ENCODE results near the gene PLCL2. TPM values are rescaled to one million over a fixed set of nuclear protein-coding genes. Genes with fewer than 3 reads are reported as not detected.
"Not testable (repeated sequence)": the region's sequence is repeated elsewhere in the genome, so short reads cannot be mapped to it uniquely, and the experiment has no call there.

PLCL2 gene
- total RNA-seq, 4 donors from 2014 or later, result 4.1 to 9.1 (median 6.7) TPM

DNA sequence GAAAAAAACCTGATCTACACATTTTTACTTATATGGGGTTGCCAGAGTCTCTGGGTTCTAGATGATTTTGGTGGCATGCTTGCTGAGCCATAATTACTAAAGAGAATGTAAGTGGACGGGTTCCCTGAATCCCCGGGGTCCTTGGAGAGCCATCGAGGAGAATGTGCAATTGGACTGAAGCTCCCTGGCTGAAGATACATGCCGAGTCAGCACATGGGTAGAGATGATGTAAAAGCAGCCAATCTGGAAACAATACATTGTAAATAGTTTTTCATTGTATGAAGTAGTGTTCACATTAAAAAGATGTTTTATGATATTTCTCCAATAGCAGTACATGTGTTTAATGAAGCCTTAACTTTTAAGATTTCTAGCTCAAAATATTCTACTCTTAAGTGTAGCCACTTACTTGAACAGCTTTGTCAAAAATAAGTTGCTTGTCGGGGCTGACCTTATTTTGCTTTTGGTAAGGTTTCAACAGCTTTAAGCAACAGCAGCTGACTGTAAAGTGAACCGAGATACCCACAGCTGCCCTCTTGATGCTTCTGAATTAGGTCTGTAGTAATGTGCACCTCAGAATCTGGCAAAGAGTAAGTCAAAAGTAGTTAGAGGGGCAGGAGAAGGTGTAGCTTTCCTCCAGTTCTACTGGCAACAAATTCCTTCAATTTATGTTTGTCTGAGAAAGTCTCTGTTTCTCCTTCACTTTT lies 205.7 kb downstream of the PLCL2 start:
- no peak overlapping the region for H3K4me3 ChIP-seq
- H3K4me1 ChIP-seq, result peaks cover 4 to 33% (median 12%) of the 10 kb centered on the region in 4 donors
- H3K27ac ChIP-seq (replicated peaks in 1 of 4), result no peak overlapping the region
- no peaks in the 10 kb centered on the region for H3K9me3 ChIP-seq
- intact Hi-C loops (cut with DNase I), result no loop called here
- peaks cover 0 to 16% (median 0%) of the 10 kb centered on the region in 4 donors for H3K36me3 ChIP-seq
- no peak for DNase-seq (ENCODE audit: extremely low spot score)
- no peaks in the 10 kb centered on the region for H3K27me3 ChIP-seq
- TF ChIP-seq, protein P1, sequence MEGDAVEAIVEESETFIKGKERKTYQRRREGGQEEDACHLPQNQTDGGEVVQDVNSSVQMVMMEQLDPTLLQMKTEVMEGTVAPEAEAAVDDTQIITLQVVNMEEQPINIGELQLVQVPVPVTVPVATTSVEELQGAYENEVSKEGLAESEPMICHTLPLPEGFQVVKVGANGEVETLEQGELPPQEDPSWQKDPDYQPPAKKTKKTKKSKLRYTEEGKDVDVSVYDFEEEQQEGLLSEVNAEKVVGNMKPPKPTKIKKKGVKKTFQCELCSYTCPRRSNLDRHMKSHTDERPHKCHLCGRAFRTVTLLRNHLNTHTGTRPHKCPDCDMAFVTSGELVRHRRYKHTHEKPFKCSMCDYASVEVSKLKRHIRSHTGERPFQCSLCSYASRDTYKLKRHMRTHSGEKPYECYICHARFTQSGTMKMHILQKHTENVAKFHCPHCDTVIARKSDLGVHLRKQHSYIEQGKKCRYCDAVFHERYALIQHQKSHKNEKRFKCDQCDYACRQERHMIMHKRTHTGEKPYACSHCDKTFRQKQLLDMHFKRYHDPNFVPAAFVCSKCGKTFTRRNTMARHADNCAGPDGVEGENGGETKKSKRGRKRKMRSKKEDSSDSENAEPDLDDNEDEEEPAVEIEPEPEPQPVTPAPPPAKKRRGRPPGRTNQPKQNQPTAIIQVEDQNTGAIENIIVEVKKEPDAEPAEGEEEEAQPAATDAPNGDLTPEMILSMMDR (IDR thresholded peaks at IDR 0.05), result no peak
- TF ChIP-seq EP300 (IDR thresholded peaks at IDR 0.05) (no peak), POLR2A (IDR thresholded peaks at IDR 0.05; ENCODE audit: low read depth) (no peak), POLR2AphosphoS5 (IDR thresholded peaks at IDR 0.05) (no peak)
- WGBS, result 86% methylated on average over 6 of the region's 6 CpGs

DNA sequence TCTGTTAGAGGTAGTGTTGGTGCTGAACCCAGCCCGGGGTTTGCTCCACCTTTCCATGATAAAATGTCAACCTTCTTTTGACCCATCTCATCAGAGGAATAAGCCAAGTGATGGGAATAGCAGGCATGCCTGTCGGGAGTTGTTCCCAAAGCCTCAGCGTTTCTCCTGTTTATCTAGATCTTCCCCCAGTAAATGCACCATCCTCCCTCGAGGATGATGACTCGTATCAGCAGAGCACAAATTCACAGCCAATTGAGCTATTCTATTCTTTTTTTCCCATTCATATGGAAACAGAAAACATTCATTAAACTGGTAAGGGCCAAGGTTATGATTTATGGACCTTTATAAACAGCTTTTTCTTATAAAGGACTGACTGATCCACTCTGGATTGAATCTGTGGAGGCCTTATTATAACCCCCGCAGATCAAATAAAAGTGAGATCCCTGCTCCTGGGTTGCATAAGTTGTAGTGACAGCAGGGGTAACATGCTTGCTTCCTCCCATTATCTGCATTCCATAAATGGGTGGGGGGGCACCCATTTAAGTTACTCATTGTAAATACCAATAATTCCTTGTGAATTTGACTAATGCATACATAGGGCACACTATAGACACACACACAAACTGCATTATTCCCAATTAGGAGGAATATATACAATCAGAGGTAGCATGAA lies 207.3 kb downstream of the PLCL2 start:
- Histone ChIP-seq H3K9me3 (no peaks in the 10 kb centered on the region), H3K36me3 (peaks cover 0 to 16% (median 0%) of the 10 kb centered on the region in 4 donors), H3K4me3 (no peak overlapping the region), H3K27ac (replicated peaks in 1 of 4) (no peak overlapping the region), H3K27me3 (no peaks in the 10 kb centered on the region), H3K4me1 (peaks cover 4 to 33% (median 12%) of the 10 kb centered on the region in 4 donors)
- intact Hi-C loops (cut with DNase I), result no loop called here
- WGBS, result 71% methylated on average over 6 of the region's 6 CpGs
- no peak for TF ChIP-seq POLR2AphosphoS5 (IDR thresholded peaks at IDR 0.05)
- DNase-seq (ENCODE audit: extremely low spot score), result no peak

DNA sequence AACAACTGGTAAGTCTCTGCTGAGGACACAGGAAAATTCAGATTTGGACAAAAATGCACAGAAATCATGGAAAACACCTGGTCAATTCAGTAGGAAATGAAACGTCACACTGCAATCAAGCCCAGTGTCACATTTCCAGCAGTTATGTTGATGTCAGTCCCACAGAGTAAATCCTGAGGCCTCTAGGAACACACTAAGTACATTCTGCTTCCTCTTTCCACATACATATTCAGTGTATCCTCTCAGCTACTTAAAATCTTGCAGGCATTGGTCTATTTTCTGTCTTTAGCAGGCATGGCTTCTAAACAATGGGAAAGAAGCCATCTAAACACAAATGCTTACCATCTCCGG lies 207.8 kb downstream of the PLCL2 start:
- no peak for TF ChIP-seq POLR2A (IDR thresholded peaks at IDR 0.05; ENCODE audit: low read depth)
- TF ChIP-seq, protein P1 (IDR thresholded peaks at IDR 0.05), result no peak
- TF ChIP-seq POLR2AphosphoS5 (IDR thresholded peaks at IDR 0.05), result no peak
- TF ChIP-seq EP300 (IDR thresholded peaks at IDR 0.05), result no peak
- no peaks in the 10 kb centered on the region for H3K9me3 ChIP-seq
- H3K27me3 ChIP-seq, result no peaks in the 10 kb centered on the region
- H3K36me3 ChIP-seq, result peaks cover 0 to 16% (median 0%) of the 10 kb centered on the region in 4 donors
- H3K4me1 ChIP-seq, result peaks cover 4 to 29% (median 12%) of the 10 kb centered on the region in 4 donors
- no peak for DNase-seq (ENCODE audit: extremely low spot score)
- 78% methylated on average over 2 of the region's 2 CpGs for WGBS
- no peak overlapping the region for H3K4me3 ChIP-seq
- no peak overlapping the region for H3K27ac ChIP-seq (replicated peaks in 1 of 4)
- intact Hi-C loops (cut with DNase I), result no loop called here

DNA sequence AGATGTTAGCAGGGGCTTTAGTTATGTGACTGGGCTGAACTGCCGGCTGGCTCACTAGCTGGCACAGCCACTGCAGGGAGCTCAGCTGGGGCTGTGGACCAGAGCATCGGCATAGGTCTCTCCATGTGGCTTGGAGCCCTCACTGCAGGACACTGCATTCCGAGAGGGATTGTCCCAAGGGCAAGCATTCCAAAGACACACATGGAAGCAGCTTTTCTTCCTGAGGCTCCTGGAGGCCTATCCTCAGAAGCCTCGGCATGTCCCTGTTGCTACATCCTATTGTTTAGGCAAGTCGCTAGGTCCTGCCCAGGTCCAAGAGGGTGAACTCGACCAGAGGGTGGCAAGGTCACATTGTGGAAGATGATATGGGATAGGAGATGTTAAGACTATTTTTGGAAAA lies 209.8 kb downstream of the PLCL2 start:
- no peaks in the 10 kb centered on the region for H3K9me3 ChIP-seq
- WGBS, result 68% methylated on average over 4 of the region's 6 CpGs
- no peak overlapping the region for H3K27ac ChIP-seq (replicated peaks in 1 of 4)
- no peaks in the 10 kb centered on the region for H3K27me3 ChIP-seq
- TF ChIP-seq POLR2AphosphoS5 (IDR thresholded peaks at IDR 0.05) (no peak), POLR2A (IDR thresholded peaks at IDR 0.05; ENCODE audit: low read depth) (no peak), EP300 (IDR thresholded peaks at IDR 0.05) (no peak)
- TF ChIP-seq, protein P1 (IDR thresholded peaks at IDR 0.05), result no peak
- intact Hi-C loops (cut with DNase I), result no loop called here
- peaks cover 0 to 15% (median 0%) of the 10 kb centered on the region in 4 donors for H3K36me3 ChIP-seq
- DNase-seq (ENCODE audit: extremely low spot score), result no peak
- peaks cover 0 to 12% (median 2%) of the 10 kb centered on the region in 4 donors for H3K4me1 ChIP-seq
- no peak overlapping the region for H3K4me3 ChIP-seq

DNA sequence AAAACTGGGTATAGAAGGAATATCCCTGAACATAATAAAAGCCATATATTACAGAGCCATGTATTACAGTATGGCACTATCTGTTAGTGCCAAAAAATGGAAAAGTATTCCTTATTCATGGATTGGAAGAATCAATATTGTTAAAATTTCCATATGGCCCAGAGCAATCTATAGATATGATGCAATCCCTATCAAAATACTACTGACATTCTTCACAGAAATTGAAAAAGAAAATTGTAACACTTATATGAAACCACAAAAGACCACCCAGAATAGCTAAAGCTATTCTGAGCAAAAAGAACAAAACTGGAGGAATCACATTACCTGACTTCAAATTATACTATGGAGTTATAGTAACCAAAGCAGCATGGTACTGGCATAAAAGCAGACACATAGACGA lies 218.8 kb downstream of the PLCL2 start:
- Histone ChIP-seq H3K4me1 (no peaks in the 10 kb centered on the region), H3K9me3 (no peaks in the 10 kb centered on the region), H3K27ac (replicated peaks in 1 of 4) (no peak overlapping the region), H3K4me3 (no peak overlapping the region), H3K36me3 (no peaks in the 10 kb centered on the region), H3K27me3 (no peaks in the 10 kb centered on the region)
- intact Hi-C loops (cut with DNase I), result no loop called here
- no peak for TF ChIP-seq POLR2AphosphoS5 (IDR thresholded peaks at IDR 0.05)
- TF ChIP-seq EP300 (IDR thresholded peaks at IDR 0.05), result no peak
- no peak for TF ChIP-seq POLR2A (IDR thresholded peaks at IDR 0.05; ENCODE audit: low read depth)
- TF ChIP-seq, protein P1 (IDR thresholded peaks at IDR 0.05), result no peak
- WGBS, result 85% methylated on average over 1 of the region's 1 CpG
- no peak for DNase-seq (ENCODE audit: extremely low spot score)

DNA sequence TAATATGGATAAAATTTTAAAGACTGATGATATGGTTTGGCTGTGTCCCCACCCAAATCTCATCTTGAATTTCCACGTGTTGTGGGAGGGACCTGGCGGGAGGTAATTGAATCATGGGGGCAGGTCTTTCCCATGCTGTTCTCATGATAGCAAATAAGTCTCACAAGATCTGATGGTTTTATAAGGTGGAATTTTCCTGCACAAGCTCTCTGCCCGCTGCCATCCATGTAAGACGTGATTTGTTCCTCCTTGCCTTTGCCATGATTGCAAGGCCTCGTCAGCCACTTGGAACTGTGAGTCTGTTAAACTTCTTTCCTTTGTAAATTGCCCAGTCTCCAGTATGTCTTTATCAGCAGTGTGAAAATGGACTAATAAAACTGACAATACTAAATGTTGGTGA lies 222.0 kb downstream of the PLCL2 start:
- DNase-seq (ENCODE audit: extremely low spot score); H3K4me3 ChIP-seq; H3K36me3 ChIP-seq; H3K27ac ChIP-seq (replicated peaks in 1 of 4); H3K27me3 ChIP-seq; intact Hi-C loops (cut with DNase I); H3K4me1 ChIP-seq; H3K9me3 ChIP-seq: not testable (repeated sequence)
- 89% methylated on average over 5 of the region's 5 CpGs for WGBS

All from esophagus muscularis mucosa (tissue), 4 donors.